HG02981 (cell line): ENCODE data around the gene MEPE.

ENCODE experiments used
- ATAC-seq: cut with Tn5 transposase; IDR thresholded peaks from one replicate; pipeline ENCODE4 v1.9.1; 2021; ENCODE audit warnings: mild to moderate bottlenecking, moderate library complexity; ENCODE audit not compliant: unreplicated experiment

Gene MEPE, protein sequence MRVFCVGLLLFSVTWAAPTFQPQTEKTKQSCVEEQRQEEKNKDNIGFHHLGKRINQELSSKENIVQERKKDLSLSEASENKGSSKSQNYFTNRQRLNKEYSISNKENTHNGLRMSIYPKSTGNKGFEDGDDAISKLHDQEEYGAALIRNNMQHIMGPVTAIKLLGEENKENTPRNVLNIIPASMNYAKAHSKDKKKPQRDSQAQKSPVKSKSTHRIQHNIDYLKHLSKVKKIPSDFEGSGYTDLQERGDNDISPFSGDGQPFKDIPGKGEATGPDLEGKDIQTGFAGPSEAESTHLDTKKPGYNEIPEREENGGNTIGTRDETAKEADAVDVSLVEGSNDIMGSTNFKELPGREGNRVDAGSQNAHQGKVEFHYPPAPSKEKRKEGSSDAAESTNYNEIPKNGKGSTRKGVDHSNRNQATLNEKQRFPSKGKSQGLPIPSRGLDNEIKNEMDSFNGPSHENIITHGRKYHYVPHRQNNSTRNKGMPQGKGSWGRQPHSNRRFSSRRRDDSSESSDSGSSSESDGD

DNA sequence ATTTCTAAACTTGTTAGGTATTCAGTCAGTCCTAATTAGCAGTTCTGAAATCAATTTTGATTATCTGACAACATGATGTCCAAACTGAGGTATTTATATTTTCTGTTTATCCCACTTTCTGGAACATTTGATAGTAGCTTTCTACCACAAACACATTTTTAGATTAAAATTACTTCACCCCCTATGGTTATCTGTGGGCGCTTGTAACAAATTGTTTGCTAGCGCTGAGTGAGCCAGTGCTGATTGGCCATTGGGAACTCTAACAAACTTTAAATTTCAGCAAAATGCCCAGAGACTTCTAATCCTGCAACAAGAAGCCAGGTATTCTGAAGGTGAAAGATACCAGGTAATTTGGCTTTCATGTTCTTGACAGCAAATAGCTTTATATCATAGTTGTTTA lies at the start of gene MEPE:
MEPE (plus strand) TSS at position 301 of the 400 bp plus-strand sequence. CDS start 1,746 bp downstream, outside the sequence.
- no peak for ATAC-seq

DNA sequence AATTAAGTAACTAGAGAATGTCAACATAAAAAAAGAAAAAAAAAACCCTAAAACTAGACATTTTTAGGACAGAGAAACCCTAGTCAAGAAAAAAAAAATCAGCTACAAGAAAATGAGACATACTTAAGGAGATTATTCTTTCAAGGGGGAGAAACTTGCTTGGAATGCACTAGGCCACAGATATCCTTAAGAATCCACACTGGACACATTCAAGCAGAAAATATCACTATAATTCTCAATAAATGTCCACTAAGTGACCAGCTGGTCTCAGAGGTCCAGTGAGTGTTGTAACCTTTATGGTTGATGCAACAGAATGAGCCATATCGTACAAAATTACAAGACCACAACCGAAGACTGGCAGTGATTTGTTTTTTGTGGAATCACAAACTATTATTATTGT lies 49.0 kb upstream of the MEPE start:
- no peak for ATAC-seq

DNA sequence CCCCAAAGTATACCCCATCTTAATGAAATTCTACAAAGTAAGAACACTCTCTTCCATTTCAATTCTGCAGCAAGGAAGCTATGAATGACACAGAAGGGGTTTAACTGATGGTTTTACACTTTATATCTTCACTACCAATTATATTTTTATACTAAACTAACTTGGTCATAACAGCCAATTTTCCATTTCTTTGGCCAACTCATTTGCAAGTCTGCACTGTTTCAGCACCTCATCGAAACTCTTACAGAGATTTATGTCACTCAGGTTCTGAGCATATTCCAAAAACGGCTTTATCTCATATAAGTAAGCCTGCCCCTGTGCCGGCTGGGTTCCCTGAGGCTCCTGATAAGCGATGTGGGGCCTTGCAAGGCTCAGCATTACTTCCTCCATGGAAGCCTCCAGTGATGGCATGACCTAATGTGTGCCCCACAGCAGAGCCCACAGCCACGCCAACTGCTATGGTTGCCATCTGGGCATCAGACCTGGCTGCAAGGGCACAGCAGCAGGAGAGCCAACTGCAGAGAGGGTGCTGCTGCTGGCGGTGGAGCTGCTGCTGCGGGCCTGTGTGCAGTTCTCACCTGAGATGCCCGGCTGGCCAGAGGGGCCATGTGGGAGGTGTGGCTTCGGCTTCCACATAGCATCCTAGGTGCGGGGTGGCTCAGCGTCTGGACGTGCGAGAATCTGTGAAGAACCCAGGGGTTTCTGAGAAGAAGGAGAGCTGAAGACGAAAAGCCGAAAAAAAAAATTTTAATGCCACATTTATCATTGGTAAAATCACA lies 46.8 kb upstream of the MEPE start:
- no peak for ATAC-seq

DNA sequence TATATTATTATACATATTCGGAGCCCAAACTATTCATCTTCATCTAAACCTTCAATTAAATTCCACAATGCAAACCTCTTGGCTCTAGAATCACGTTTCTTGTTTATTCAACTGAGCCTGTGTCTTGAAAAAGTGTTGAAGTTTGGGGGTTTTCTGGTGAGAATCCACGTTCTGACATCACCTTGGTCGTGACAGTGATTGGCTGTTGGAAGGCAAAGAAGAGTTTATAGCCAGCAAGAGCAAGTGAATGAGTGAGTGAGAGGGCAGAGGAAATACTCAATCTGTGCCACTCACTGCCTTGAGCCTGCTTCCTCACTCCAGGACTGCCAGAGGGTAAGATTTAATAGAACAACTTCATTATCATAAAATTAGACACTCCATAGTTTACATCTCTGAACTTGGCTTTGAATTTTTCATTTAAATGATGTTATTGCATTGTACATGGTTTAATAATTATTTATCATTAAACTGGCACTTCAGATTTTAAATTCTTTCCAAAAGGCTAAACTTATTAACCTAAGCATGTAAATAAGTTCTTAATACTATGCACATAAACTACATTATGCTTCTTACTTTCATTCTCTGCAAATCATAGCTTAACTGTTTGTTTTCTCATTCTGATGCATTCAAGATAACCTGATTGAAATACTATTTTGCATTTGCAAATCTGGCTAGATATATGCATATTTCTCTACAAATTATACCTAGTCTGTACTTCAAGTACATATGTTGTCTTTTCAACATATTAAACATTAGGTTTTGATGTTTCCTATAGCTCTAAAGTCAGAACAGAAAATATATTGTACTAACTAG lies 33.3 kb upstream of the MEPE start, which contains the start of gene IBSP:
IBSP (plus strand) TSS at position 254 of the 813 bp plus-strand sequence. CDS start 2,808 bp downstream, outside the sequence.
- ATAC-seq: no peak

DNA sequence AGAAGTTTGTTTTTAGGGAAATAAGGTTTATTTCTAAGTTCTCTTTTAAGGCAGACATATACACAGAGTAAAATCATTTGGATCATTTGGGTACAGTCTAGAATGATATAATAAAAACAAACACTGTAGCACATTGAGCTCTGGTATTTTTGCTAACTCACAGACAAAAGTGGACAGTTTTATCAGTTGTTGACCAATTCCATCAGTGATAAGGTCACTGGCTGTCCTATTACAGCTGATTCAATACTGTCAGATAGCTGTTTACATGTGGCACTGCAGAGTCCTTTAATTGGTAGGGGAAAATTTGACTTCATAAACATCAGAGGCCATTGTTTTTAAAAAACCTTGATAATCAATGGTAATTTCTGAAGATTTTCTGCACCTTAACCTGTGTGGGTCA lies 29.9 kb upstream of the MEPE start:
- ATAC-seq: no peak

DNA sequence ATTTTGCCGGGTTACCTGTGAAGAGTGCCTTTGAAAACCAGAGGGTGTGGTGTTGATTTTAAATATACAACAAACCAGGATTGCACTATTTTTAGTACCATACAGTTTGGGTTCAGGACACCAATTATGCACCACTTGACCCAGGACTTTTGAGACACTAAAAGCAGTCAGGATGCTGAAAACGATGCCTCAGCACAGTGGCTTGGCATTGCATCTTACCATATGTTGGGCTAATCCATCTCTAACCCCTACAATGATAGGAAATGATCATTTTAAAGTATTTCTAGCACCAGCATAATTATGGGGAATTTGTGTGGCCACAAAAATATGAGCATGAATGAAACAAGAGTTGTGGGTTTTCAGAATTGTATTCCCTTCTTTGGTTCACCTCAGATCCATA lies 29.3 kb upstream of the MEPE start:
- no peak for ATAC-seq

DNA sequence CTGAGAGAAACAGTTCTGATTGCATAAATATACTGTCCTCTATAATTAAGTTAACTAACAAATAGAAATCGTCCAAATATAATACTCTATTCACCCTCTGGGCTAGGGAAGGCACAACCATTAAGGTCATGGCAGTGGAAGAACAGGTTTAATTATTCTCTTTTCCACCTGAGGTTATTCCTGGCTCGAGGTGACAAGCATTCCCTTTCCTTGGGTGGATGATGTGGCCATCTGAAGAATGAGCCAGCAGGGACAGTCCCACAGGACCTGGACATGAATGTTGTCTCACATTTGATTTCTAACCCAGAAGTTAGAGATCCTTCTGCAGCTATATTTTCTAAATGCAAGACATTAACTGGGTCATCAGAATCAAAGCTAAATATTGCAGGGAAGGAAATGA lies 27.9 kb upstream of the MEPE start:
- no peak for ATAC-seq

DNA sequence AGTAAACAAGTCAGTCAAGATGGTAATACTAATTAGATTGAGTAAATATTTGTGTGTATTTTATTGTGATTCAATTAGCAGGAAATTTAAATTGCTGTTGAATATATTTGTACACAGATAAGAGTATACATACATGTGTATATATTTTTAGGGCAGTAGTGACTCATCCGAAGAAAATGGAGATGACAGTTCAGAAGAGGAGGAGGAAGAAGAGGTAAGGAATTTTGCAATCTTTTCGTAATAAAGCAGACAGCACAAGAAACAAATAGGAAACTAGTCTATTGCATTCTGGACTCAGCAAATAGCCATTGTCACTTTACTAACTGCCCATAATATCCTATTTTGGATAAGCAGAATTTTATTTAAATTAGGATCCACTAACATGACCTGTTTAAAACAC lies 26.8 kb upstream of the MEPE start:
- no peak for ATAC-seq

DNA sequence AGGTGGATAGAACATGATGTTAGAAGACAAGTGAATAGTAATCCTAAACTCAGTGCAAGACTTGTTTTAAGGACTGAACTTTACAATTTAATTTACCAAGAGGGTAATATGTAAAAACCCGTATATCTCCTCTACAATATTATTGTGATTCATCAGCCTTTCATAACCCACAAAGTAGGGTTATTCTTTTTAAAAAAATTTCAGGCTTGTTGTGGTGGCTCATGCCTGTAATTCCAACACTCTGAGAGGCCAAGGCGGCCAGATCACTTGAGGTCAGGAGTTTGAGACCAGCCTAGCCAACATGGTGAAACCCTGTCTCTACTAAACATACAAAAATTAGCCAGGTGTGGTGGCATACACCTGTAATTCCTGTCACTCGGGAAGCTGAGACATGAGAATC lies 26.2 kb upstream of the MEPE start:
- no peak for ATAC-seq

DNA sequence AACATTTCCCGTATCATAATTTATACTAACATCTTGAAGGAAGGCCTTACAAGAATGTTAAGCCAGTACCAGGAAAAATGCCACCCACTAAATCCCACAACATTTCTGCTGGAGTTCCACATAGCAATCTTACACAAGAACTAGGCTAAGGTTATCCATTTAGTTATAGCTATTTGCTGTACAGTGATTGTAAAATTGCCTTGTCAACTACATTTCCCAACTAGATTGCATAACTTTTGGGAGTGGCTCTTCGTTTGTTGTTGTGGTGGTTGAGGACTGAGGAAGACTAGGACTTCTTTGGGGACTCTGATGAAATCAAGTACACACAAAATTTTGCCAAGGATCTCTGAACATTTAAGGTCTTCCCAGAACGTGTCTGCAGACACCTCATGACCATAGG lies 25.4 kb upstream of the MEPE start:
- no peak for ATAC-seq

DNA sequence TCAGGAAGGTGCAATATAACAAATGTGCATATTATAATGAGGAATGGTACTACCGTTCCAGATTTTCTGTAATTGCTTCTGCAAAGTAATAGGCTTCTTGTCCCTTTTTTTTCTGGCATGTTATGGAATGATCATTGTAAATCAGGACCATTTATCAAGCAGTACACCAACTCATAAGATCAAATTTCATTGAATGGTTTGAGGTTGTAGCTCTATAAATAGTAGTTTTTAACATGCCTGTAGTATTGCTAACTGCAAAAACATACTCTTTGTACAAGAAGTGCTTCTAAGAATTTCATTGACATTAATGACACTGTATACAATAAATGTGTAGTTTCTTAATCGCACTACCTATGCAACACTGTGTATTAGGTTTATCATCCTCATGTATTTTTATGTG lies 20.8 kb upstream of the MEPE start:
- no peak for ATAC-seq

DNA sequence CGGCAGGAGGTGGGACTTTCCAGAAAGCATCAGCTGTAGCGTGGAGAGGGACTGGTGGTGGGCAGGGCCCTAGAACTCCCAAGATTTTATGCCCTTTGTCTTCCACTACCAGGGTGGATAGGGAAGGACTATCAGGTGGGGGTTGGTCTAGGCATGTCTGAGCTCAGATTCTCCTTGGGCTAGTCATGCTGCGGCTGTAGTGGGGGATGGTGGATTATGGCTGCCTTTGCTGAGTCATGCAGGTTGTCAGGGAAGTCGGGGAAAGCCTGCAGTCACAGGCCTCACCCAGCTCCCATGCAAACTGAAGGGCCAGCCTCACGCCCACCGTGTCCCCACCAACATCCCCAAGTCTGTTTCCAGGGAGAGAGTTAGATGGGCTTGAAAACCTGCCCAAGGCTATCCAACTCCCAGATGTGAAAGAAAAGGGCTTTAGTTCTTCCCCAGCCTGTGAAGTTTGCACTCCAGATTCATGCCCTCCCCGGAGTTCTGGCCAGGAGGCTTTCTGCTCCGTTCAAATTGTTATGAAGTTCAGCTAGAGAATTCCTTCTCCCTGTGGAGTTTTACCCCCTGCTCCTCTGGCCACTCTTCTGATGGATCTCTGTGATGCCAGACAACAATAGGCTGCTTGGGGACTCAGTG lies 13.4 kb upstream of the MEPE start:
- no peak for ATAC-seq

DNA sequence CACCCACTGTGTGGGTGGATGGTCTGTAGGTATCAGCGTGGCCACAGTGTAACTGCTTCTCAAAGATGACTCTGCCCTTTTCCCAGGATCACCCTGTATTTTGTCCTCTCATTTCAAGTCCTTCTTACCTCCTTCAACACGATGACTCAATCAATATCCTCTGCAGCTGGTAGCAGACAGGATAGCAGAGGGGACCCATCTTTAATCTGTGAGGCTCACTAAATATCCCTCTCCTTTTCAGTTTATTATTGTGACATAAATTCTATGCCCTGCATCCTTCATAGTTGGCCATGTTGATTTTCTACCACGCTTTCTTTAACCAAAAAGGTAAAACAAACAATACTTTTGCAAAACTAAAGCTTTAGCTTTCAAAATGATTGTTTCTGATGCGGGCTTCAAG lies 9.6 kb upstream of the MEPE start:
- no peak for ATAC-seq

DNA sequence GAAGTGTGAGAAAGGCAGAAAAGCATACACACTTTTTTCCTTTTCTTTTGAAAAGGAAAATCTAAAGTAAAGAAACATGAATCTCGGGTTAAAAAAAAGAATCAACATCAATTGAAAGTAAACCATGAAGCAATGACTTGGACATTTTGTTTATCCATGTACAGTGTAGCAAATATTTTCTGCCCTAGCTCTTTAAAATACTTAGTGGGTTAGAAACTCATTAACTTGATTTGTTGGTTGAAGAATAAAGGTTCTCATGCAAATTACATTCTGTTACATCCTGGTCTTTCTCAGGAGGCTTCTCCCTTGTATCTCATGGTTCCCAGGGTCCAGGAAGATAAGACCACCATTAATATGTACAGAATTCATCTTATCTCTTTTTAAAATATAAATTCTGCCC lies 9.0 kb upstream of the MEPE start:
- ATAC-seq: no peak

DNA sequence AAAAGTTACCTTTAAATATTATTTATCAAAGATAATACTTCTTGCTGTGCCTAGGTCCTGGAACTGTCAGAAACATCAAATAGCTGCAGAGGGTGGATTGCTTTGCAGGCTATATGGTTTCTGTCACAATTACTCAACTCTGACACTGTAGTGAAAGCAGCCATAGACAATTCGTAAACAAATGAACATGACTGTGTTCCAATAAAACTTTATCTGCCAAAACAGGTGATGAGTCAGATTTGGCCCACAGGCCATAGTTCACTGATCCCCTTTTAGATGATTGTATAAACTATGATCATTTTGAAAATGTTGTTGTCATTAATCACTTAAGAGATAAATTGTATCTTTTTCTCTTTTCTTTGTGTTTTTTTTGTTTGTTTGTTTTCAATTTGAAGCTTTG lies 8.4 kb upstream of the MEPE start:
- ATAC-seq: no peak

DNA sequence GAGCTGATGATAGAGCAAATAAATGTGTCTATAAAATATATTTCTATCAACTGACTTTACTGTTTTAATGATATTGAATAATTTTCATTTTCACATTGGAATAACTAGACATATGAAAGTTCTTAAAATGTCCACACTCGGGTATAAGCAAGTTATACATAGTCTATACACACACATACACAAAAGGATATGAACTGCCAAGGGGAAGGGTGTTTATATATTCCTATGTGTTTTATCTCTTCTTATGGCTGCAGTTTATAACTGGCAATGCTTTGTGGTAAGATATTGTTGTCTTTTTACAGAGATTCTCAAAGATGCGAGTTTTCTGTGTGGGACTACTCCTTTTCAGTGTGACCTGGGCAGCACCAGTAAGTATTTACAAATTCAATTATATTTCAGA lies 1.6 kb downstream of the MEPE start:
- no peak for ATAC-seq

DNA sequence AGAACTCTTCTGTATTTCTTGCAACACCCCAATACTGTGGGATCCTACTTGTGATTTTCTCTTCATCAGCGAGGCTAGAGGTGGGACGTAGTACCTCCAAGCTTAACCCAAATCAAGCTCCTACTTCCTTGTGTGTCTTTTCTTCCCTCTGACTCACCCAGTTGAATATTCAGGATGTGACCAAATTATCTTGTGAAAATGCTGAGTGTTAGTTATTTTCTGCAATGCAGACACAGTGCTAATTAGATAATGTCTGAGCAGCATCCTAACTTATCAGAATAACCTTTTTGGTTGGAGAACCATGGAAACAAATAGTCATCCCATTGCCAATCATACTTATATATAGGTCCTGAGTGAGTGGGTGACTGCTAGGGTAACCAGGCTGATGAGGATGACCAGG lies 2.4 kb downstream of the MEPE start:
- ATAC-seq: no peak

DNA sequence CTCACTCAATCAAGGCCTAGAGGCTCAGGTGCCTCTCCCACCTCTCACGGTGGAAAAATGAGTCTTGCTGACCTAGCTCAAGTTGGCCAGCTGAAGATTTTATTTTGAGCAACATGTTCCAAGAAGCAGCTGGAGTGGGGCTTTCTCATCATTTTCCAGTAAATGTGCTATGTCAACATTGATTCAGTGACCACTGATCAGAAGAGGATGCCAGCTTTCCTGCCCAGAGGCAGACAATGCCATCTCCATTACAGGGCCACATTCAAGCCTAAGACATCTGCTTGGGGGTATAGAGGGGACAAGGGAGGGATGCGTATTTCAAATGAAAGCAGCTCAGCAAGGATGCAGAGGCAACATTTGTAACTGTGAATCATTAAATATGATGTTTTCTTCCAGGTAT lies 3.0 kb downstream of the MEPE start:
- no peak for ATAC-seq

DNA sequence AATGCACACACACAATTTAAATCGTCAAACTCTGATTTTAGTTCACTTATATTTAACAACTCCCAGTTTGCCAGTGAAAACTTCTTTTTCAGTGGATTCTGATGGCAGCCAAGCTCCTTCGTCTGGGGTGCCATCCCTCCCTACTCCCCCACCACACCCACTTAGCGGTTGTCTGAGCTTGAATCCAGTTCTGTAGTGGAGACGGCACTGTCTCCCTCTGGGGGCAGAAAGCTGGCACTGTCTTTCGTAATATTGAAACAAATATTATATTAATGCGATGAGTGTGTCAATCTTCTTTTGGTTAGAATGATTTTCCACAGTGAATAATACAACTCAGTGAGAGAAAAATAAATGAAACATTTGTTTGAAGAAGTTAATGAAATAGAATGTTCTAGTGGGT lies 5.4 kb downstream of the MEPE start:
- ATAC-seq: no peak

DNA sequence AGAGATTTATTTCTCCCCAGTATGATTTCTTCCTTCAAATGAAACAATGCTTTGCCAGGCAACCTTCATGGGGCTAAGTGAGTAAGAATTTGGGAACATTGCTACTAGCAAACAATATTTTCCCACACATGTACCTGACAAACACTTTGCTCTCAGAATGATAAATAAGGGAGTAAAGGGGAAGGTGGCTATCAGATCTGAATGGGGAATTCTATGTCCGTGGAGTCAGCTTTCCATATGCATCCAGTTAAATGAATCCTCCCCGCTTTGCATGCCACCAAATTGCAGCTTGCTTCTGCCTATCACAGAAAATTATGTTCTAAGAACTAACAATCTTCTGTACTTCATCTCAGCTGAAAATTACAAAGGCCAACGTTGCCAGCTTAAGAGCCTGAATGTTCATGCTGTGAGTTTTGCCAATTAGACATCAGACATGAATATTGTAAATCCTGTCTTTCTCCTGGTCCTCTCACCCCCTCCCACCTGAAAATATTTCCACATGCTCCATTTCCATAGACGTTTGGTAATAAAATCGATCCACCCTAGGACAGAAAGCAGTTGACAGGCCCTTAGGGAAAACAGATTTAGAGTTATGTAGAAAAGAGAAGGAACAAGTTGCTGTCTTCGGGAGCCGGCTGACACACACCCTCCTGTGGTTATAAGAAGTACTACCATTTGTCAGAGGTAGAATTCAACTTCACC lies 6.3 kb downstream of the MEPE start:
- peak; percentile 84 for ATAC-seq
